NCI-H1417 (cell line): ENCODE results near the gene XRCC1.
"Not testable (repeated sequence)": the region's sequence is repeated elsewhere in the genome, so short reads cannot be mapped to it uniquely, and the experiment has no call there.

Experiments used
- DNase-seq, 3 experiments: peaks; one replicate each; lab custom pipeline; 2025; lab: John Stamatoyannopoulos, UW

Gene XRCC1

GRCh38 chr19:43546581-43546980 lies 28.7 kb downstream of the XRCC1 start:
- no peak for DNase-seq

- DNase-seq, result no peak
Measured at GRCh38 chr19:43545981-43546380, 29.3 kb downstream of the XRCC1 start.

- DNase-seq, result no peak
Measured at GRCh38 chr19:43545276-43545675, 30.1 kb downstream of the XRCC1 start.

- no peak for DNase-seq
Measured at GRCh38 chr19:43544077-43544476, 31.2 kb downstream of the XRCC1 start.

- DNase-seq, result no peak
Measured at GRCh38 chr19:43541920-43542650, 33.2 kb downstream of the XRCC1 start.

- DNase-seq, result no peak
Measured at GRCh38 chr19:43540381-43540780, 34.9 kb downstream of the XRCC1 start.

GRCh38 chr19:43538922-43539321 lies 36.4 kb downstream of the XRCC1 start:
- DNase-seq, result peak in 1 of 3 experiments; percentile 6

- DNase-seq, result no peak
Measured at GRCh38 chr19:43534816-43535761, 40.2 kb downstream of the XRCC1 start.

- peak in 1 of 3 experiments; percentile 22 for DNase-seq
Measured at GRCh38 chr19:43534305-43534815, 41.0 kb downstream of the XRCC1 start.

- peak; percentile 72 to 98 (median 86) for DNase-seq
Measured at GRCh38 chr19:43533546-43534304, 41.6 kb downstream of the XRCC1 start.

- DNase-seq, result peak; percentile 91 to 97 (median 94)
Measured at GRCh38 chr19:43532962-43533545, 42.3 kb downstream of the XRCC1 start, which contains the start of gene ZNF575. Gene ZNF575 (plus strand): TSS chr19:43533188. CDS start chr19:43534423, 1,235 bp downstream.

- DNase-seq, result peak in 1 of 3 experiments; percentile 83
Measured at GRCh38 chr19:43532571-43532961, 42.8 kb downstream of the XRCC1 start.

- peak; percentile 20 to 86 (median 69) for DNase-seq
Measured at GRCh38 chr19:43527860-43528622, 47.3 kb downstream of the XRCC1 start.

GRCh38 chr19:43526884-43527859 lies 48.2 kb downstream of the XRCC1 start, which contains the start of gene ETHE1:
Gene ETHE1 (minus strand): TSS chr19:43527201. CDS start chr19:43527177, 24 bp downstream.
- DNase-seq, result peak in 2 of 3 experiments; percentile 75 to 76

- DNase-seq, result no peak
Measured at GRCh38 chr19:43525836-43526771, 49.2 kb downstream of the XRCC1 start.

- no peak for DNase-seq
Measured at GRCh38 chr19:43524922-43525835, 50.1 kb downstream of the XRCC1 start.

- DNase-seq, result not testable (repeated sequence)
Measured at GRCh38 chr19:43523696-43524095, 51.6 kb downstream of the XRCC1 start.
